ENCODE measurements around the gene PPP6R3. TPM values are rescaled to one million over a fixed set of nuclear protein-coding genes. Genes with fewer than 3 reads are reported as not detected.

Gene PPP6R3
- total and polyA plus RNA-seq, 10 of the 15 experiments (the other 5 are each of a cell fraction or from before 2014, with no cell fraction given): 12.4 to 123 (median 74.1) TPM

GRCh38 chr11:68498903-68499883, 38.6 kb downstream of the PPP6R3 start:
- H3K4me3 ChIP-seq: peak overlapping the region; percentile 44
- H3K27me3 ChIP-seq (replicated peaks in 1 of 2; ENCODE audit: control insufficient read depth in 2 of 2, insufficient read depth in 2 of 2, low read length in 1 of 2): no peaks in the 10 kb centered on the region
- SMC1A ChIA-PET (ENCODE audit: uncharacterized antibody, unreplicated experiment): interaction anchor here (0.6 to 2.1 kb wide), 7 partner anchors 10 to 47 kb away, joined by 3 to 6 read pairs (median 4); partner anchors contain the start of gene PPP6R3
- WGBS (ENCODE audit: insufficient coverage, insufficient replicate concordance, low lambda C conversion rate, missing lambda C conversion rate): 32% methylated on average over 11 of the region's 11 CpGs
- CTCF ChIA-PET: no interaction called here
- peak overlapping the region; percentile 54 for H3K27ac ChIP-seq (ENCODE audit: control insufficient read depth, insufficient read depth)
- H3K4me2 ChIP-seq (ENCODE audit: control insufficient read depth, insufficient read depth): peak overlapping the region; percentile 57
- peaks cover 55% of the 10 kb centered on the region for H3K4me1 ChIP-seq (ENCODE audit: control insufficient read depth, insufficient read depth, low read length)
- in situ Hi-C loops (cut with MboI): no loop called here
- intact Hi-C loops (cut with micrococcal nuclease; ENCODE audit: unreplicated experiment): no loop called here
- H3K9me3 ChIP-seq (replicated peaks; ENCODE audit: control insufficient read depth, insufficient read depth, low read length): no peaks in the 10 kb centered on the region
- no peak overlapping the region for H2AFZ ChIP-seq (ENCODE audit: control insufficient read depth, low read depth, low read length)
- 0 out of 2 replicates have a peak overlapping the region, but pooled peaks have one; percentile 3 for H3K9ac ChIP-seq (ENCODE audit: control insufficient read depth, insufficient read depth, low read length)
- POLR2A ChIA-PET: interaction anchor here (0.6 to 1.1 kb wide), 2 partner anchors 17 to 26 kb away, joined by 3 read pairs; no protein-coding TSS in a partner anchor
- FAIRE-seq (peak; percentile 49), DNase-seq (ENCODE audit: low read depth, low spot score) (peak; percentile 24), ATAC-seq (peak; percentile 70)
- H3K36me3 ChIP-seq (ENCODE audit: control insufficient read depth in 2 of 2, insufficient read depth in 2 of 2, low read length in 1 of 2): peaks cover 0 to 4% of the 10 kb centered on the region in 2 experiments; a peak in 1 of 4 replicates
- RAD21 ChIA-PET (ENCODE audit: unreplicated experiment): interaction anchor here (0.7 to 1.0 kb wide), 3 partner anchors 14 to 36 kb away, joined by 3 to 6 read pairs (median 3); no protein-coding TSS in a partner anchor
- BruUV-seq (replicated peaks): no TSS peak
- H3K79me2 ChIP-seq (ENCODE audit: control insufficient read depth, insufficient read depth, low read length): peaks cover 96% of the 10 kb centered on the region
- peaks cover 3% of the 10 kb centered on the region; the same call in 1 of the 2 replicates for H4K20me1 ChIP-seq (ENCODE audit: control insufficient read depth, insufficient read depth)
- TF ChIP-seq RCOR1 (conservative IDR thresholded peaks at IDR 0.05; ENCODE audit: low read depth, low read length) (no peak), BCL11A (IDR thresholded peaks at IDR 0.05; ENCODE audit: low read depth, low read length) (no peak), ZNF384 (IDR thresholded peaks at IDR 0.05; ENCODE audit: borderline replicate concordance, low read depth, low read length) (no peak), CUX1 (IDR thresholded peaks at IDR 0.05; ENCODE audit: insufficient replicate concordance, low read depth, low read length) (no peak)
- TF ChIP-seq, protein P1, sequence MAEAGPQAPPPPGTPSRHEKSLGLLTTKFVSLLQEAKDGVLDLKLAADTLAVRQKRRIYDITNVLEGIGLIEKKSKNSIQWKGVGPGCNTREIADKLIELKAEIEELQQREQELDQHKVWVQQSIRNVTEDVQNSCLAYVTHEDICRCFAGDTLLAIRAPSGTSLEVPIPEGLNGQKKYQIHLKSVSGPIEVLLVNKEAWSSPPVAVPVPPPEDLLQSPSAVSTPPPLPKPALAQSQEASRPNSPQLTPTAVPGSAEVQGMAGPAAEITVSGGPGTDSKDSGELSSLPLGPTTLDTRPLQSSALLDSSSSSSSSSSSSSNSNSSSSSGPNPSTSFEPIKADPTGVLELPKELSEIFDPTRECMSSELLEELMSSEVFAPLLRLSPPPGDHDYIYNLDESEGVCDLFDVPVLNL (IDR thresholded peaks at IDR 0.05; ENCODE audit: low read depth, low read length): no peak
